Measurements from ENCODE around the gene LPCAT1.
"Not testable (repeated sequence)": the region's sequence is repeated elsewhere in the genome, so short reads cannot be mapped to it uniquely, and the experiment has no call there.

Gene LPCAT1

DNA sequence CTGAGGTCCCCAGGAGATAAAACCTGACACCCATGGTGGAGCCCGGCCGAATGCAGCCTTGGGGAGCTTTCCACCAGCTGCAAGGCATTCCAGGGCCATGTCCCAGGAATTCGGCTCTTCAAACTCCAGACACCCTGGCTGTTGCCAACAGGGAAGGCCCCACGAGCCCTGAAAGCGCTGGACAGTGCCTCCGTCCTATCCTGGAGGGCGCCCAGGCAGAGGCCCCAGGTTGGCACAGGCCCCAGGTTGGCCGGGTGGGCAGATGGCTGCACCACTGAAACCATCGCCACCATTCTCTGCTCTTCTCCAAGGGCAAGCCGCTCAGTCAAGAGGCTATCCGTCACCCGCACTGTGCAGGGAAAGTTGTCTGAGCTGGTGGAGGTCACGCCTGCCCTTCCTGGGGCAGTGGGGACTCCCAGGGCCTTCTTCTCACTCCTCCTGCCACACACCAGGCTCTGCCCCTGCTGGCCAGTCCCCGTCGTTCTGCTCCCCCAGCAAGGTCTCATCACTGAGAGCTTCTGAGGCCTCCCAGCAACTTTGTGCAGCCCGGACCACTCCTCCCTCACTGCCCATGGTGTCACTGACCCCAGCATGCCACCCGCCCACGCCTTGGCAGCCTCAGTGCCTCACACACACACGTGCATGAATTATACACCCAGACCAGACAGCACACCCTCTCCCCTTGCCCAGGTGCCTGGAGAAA, 99.7 kb downstream of the LPCAT1 start:
- no peak for DNase-seq

DNA sequence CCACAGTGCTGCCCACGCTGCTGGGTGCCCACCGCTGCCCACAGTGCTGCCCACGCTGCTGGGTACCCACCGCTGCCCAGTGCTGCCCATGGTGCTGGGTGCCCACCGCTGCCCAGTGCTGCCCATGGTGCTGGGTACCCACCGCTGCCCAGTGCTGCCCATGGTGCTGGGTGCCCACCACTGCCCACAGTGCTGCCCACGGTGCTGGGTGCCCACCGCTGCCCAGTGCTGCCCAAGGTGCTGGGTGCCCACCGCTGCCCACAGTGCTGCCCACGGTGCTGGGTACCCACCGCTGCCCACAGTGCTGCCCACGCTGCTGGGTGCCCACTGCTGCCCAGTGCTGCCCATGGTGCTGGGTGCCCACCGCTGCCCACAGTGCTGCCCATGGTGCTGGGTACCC, 101.2 kb downstream of the LPCAT1 start:
- DNase-seq, result not testable (repeated sequence)

DNA sequence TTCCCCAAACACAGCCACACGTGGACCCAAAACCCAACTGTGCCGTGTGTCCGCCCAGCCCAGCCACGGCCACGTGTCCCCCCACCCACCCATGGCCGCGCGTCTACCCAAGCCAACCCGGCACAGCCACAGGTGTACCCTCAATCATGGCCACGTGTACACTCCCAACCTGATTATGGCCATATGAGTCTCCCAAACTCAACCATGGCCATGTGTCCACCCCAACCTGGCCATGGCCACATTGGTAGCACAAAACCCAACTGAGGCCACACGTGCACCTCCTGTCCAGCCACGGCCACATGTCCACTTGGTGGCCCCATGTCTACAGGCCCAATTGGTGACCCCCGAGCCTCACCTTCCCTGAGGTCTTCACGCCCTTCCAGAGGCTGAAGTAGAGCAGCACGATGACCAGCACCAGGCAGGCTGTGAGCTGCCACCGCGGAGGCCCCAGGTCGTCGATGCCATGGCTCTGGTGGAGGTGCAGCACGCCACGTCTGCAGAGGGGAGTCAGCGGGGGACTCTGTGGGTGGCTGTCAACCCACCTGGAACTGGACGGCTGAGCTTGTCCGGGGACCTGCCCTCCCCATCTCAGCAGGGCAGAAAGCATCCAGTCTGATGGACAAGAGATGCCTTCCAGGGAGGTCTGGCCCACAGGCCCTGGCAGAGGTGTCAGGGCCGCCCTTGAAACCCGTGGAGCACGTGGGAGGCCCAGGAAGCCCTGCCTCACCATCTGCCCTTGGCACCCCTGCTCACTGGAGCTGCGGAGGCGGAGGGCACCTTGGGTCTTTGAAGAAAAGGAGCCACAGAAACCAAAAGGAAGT, 102.0 kb downstream of the LPCAT1 start:
- no peak for DNase-seq

DNA sequence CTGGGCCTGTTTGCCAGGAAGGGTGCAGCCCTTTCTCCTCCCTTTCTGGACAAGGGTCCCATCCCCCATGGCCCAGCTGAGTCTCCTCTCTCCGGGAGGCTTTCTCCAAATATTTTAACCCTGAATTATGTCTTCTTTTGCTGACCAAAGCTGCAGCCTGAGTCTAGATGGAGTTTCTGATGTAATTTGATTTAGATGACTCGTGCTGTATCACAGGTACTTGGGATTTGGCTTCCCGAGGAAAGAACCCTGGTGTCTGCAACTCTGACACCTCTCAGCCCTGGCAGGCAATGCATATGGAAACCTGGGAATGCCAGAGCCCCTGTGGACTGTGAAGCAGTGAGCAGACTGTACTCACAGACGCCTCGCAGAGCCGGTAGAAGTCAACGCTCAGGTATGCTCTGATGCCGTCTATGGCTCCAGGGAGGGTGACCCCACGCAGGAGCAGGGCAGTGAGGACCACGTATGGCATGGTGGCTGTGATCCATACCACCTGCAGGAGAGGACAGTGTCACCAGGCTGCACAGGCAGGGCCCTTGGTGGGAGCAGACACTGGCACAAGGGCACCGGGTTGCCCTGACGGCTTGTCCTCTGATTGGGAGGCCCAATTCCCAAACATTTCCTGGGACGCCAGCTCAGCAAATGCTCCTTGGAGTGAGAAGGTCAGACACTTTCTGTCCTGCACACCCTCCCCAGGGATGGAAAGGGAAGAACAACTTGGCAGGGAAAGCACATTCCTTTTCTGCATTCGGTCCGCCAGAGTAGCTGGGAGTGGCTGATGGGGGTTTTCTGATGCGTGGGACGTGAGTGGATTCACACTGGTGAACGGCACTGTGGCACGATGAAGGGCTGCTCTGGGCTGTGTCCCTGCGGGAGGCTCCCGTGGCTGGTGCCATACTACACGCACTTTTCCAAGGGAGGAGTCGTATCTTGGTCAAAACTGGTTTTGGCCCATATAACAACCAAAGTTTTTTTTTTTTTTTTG, 103.3 kb downstream of the LPCAT1 start:
- DNase-seq, result peak in 1 of 14 donors; percentile 7

DNA sequence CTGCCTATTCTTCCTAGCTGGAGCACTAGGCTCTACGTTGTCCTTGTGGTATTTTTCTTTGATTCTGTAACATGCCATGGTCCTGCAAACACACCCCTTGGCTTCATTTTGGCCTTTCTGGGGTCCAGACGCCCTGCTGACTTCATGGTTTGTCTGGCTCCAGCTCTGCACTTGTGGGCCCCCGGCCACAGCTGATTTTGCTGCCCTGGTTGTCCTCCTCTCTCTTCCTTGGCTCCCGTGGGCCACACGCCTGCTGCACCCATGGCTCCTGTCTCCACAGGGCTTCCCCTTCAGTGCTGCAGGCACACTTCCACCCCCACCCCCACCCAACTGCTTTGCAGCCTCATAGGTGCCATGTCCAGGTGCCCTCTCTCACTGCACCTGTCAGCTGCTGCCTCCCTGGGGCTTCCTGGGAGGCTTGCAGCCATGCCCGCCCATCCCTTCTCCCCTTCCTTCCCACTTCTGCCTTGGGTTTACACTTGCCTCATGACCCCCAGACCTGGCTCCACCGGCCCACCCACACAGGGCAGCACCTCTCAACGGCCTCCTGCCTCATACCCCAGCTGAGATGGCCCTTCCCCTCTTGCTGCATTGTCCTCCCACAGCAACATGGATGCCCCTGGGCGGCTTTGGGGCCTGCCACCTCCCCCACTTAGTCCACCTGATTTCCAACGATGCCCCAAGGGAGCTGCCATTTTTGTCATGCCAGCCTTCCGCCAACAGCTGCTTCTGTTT, 104.1 kb downstream of the LPCAT1 start:
- no peak for DNase-seq

DNA sequence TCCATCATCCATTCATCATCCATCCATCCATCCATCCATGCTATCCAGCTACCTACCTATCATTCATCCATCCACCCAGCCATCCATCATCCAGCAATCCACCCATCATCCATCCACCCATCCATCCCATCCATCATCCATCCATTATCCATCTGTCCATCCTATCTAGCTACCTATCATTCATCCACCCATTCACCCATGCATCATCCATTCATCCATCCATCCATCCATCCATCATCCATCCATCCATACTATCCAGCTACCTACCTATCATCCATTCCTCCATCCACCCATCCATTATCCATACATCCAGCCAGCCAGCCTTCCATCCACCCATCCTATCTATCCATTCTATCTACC, 104.9 kb downstream of the LPCAT1 start:
- no peak for DNase-seq

DNA sequence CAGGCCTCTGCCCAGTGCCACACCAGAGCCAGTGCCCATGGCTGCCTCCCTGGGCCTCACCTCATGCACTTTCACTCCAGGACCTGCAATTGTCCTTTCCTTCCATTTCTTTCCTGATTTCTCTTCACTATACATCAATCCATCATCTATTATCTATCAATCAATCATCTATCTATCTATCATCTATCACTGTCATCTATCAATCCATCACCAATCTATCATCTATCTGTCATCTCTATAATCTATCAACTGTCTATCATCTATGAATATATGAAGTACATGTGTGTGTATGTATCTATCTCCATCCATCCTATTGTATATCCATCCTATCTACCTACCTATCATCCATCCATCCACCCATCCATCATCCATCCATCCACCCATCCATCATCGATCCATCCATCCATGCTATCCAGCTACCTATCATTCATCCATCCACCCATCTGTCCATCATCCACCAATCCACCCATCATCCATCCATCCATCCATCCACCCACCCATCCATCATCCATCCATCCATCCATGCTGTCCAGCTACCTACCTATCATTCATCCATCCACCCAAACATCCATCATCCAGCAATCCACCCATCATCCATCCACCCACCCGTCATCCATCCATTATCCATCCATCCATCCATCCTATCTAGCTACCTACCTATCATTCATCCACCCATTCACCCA, 105.4 kb downstream of the LPCAT1 start:
- no peak for DNase-seq

DNA sequence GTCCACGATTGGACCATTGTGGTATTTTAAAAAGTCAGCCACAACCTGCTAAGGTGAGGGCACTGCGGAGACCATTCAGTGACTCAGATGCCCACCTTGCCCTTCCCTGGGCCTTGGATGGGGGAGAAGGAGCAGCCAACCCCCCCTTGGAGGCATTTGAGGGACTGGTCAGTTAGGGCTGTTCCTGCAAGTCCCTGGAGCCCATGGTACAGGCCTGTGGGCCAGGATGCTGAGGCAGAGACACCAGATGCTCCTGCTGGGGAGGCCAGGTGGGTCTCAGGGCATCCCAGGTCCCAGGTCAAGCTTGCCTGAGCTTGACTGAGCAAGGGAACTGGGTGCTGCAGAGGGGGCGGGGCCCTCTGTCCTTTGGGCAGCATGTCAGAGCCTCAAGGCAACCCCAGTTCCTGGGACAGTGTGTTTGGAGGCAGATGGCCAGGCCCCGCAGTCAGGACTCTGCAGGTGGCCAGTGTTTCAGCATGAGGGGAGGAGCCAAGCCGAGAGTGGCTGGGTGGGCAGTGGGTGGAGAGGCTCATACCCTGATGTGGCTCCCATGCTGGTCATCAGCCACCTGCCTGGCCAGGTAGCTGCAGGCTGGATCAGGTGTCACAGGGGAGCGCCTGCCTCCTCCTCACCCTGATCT, 106.1 kb downstream of the LPCAT1 start:
- DNase-seq, result no peak

DNA sequence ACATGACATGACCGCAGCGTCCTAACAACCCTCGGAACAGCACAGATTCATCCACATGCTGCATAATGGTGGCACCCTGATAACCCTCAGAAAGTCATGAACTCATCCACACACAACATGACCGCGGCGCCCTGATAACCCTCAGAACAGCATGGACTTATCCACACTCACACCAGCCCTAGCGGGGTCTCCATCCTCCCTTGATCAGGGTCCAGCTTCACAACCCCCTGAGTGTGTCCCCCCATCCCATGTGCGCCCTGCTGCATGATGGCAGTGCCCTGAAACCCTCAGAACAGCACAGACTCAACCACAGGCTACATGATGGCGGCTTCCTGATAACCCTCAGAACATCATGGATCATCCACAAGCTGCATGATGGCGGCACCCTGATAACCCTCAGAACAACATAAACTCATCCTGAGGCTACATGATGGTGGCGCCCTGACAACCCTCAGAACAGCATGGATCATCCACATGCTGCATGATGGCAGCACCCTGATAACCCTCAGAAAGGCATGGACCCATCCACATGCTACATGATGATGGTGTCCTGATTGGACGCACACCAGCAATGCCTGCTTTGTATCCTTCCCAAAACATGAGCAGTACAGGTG, 106.8 kb downstream of the LPCAT1 start:
- DNase-seq, result no peak

DNA sequence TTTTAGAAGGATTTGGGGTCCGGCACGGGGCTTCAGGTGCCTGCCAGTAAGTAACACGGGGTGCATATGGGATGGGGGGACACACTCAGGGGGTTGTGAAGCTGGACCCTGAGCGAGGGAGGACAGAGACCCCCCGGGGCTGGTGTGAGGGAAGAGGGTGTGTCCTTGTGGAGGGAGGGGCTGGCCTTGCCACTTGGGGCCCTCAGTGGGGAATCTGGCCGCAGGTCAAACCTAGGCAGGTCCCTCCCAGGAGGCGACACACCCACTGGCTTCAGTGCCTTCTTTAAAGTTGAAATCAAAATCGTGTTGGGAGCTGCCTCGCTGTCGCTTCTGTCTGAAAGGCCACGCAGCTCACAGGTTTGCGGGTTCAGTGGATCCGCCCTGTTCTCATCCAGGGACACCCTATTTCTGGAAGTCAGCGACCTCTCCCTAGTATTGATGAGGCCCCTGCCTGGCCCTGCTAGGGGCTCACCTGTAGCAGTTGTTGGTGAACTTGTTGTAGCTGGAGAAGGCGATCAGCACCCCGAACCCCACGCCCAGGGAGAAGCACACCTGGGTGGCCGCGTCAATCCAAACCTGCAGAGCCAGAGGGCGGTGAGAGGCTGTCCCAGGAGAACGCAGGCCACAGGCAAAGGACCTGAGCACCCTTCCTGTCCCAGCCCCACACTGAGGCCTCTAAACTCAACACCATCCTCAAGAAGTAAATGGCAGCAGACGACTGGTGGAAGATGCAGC, 108.0 kb downstream of the LPCAT1 start:
- no peak for DNase-seq

DNA sequence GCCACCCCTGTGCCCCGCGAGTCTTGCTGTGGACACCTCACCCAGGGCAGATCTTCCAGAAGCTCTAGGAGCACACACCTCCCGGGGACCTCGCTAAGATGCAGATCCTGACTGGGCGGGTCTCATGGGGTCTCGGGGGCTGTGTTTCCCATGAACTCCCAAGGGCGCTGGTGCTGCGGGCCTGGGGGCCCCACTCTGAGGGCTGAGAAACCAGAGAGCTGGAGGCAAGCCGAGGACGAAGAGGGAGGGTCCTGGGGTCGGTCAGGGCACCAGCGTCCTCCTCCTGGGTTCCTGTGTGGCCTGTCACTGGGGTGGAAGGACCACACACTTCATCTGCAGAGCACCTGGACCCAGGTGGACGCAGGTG, 108.7 kb downstream of the LPCAT1 start:
- DNase-seq, result no peak

DNA sequence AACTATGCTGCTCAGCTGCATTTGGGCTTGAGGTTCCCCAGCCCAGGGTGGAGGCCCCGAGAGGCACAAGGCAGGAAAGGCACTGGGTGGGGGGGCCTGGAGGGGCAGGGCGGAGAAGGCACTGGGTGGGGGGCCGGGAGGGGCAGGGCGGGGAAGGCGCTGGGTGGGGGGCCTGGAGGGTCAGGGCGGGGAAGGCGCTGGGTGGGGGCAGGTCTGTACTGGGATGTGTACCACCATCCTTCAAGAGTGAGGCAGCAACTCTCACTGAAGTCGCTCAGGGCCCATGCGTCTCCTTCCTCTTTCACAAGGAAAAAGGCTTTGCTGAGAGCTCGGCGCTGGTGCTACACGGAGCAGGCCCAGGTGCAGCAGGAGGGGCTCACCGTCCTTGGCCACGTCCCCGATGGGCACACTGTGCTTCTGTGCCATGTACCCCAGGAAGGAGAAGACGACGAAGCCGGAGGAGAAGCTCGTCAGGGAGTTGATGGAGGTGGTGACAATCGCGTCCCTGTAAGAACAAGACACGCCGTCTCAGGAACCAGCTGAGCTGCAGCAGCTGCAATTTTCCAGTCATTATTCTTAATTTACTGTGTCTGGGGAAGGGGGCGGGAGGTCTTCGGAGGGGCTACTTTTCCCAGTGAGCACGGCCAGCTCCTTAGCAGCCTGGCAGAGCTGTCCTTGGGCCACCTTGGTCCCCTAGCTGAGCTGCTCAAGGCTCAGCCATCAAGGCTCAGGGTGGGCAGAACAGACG, 109.3 kb downstream of the LPCAT1 start:
- DNase-seq, result no peak

DNA sequence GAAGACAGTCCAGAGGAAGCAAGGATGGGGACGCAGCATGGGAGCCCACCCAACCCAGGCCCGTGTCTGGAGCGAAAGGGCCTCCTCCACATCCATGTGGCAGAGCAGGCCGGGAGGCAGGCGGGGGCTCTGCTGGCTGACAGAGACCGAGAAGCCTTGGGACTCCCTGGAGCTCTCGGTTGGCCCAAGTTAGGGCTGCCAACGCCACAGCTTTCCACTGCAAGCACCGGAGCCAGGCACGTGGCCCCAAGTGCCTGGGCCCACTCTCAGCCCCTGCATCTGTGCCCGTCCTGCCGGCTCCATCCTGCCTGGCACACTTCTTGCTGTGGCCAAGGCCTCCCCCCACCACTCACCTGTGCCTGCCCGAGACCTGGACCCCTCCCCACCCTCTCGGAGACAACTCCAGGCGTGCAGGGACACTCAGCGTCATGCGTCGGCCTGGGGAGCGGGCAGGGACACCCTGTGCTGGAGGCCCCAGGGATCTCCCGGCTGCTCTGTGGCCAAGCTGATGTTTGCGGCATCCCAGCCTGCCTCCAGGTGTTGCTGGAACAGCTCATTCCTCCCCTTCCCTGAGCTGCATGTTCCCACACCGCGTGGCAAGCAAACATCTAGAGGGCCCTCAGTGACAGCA, 110.0 kb downstream of the LPCAT1 start:
- DNase-seq, result no peak

DNA sequence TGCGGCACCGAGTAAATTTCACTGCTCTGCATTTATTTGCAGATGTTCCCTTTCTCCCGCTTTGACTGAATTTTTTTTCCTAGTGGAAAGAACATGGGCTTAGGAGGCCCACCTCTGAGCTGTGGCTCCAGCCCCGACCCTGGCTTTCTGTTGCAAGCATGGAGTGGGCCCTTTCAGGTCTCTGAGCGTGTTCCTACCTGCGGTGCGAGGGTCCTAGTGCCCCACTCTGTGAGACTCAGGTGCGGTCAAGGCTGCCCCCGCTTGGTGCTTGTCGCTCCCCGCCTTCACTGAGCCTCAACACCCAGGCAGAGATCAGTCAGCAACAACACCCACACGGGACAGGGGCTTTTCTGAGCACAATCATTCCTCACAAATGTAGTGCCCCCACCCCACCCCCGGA, 110.5 kb downstream of the LPCAT1 start:
- no peak for DNase-seq

DNA sequence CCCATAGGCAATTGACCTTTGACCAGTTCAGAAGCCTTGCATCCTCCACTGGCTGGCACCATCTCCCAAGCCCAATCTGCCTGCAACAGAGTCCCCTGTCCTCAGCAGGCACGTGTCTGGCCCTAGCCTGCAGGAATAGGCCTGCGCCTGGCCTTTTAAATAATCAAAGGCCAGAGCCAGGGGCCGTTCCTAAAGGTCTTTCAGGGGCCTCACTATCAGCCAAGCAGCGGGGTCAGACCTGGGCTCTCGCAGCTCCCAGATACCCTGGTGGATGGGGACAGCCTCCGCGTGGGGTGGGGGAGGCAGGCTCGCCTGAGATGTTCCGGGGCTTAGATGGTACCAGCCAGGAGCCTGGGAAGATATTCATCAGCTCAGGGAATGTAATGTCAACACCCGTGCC, 111.1 kb downstream of the LPCAT1 start:
- DNase-seq, result no peak

DNA sequence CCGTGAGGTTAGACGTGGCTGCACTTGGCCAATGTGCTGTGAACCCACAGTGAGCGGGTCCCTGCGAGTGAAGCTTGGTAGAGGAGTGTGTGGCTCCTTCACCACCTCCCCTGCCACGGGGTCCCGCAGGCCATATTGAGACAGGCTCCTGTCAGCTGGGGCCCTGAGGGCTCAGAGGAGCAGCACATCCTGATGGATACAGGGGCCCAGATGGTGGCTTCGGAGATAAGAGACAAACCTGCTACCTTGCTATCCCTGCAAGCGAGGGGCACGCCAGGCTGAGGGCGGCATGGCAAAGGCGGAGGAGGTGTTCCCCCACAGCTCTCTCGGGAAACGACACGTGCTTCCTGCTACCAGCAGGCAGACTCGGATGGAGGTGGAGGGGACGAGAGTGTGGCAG, 111.6 kb downstream of the LPCAT1 start:
- no peak for DNase-seq
